Vagina (tissue), 2 donors: Measurements from ENCODE around the gene PIK3C2B.

ENCODE experiments used
- CTCF ChIP-seq, 3 experiments: fragments of 450-650 bp in 2 of 3; fragments of 200-600 bp in 1 of 3; sonication (generic) in 1 of 3; IDR thresholded peaks; one replicate each; pipeline ENCODE4 v1.5.1; 2017 to 2019; ENCODE audit warnings: antibody characterized with exemption in 3 of 3, mild to moderate bottlenecking in 2 of 3, moderate library complexity in 2 of 3
- POLR2A ChIP-seq, 2 donors: fragments of 450-650 bp; IDR thresholded peaks; one replicate each; pipeline ENCODE4 v1.6.1; 2017; ENCODE audit warnings: antibody characterized with exemption in 2 of 2, mild to moderate bottlenecking in 2 of 2, moderate library complexity in 2 of 2

- no peak for TF ChIP-seq CTCF (IDR thresholded peaks at IDR 0.05)
- no peak for TF ChIP-seq POLR2A (IDR thresholded peaks at IDR 0.05)
Measured at GRCh38 chr1:204445860-204446412, 48.7 kb downstream of the PIK3C2B start.
